ENCODE results near the gene UBTD1.

The UBTD1 gene

GRCh38 chr10:97590082-97590747 is 91.5 kb downstream of the UBTD1 start:
- no peak for DNase-seq

GRCh38 chr10:97590748-97591495 is 92.2 kb downstream of the UBTD1 start:
- no peak for DNase-seq

- no peak for DNase-seq
Measured at GRCh38 chr10:97593421-97593820, 94.7 kb downstream of the UBTD1 start.

- no peak for DNase-seq
Measured at GRCh38 chr10:97596101-97597082, 97.7 kb downstream of the UBTD1 start.

GRCh38 chr10:97597778-97598177 is 99.1 kb downstream of the UBTD1 start:
- no peak for DNase-seq

- DNase-seq, result no peak
Measured at GRCh38 chr10:97598407-97599271, 99.9 kb downstream of the UBTD1 start.

- DNase-seq, result no peak
Measured at GRCh38 chr10:97599272-97599619, 100.5 kb downstream of the UBTD1 start.

- DNase-seq, result no peak
Measured at GRCh38 chr10:97600616-97601015, 101.9 kb downstream of the UBTD1 start.

GRCh38 chr10:97601268-97602215 is 102.8 kb downstream of the UBTD1 start:
- no peak for DNase-seq

GRCh38 chr10:97607095-97607636 is 108.4 kb downstream of the UBTD1 start:
- DNase-seq, result no peak

- no peak for DNase-seq
Measured at GRCh38 chr10:97608991-97609561, 110.4 kb downstream of the UBTD1 start.

GRCh38 chr10:97611473-97611872 is 112.7 kb downstream of the UBTD1 start:
- DNase-seq, result no peak

GRCh38 chr10:97612386-97612785 is 113.7 kb downstream of the UBTD1 start:
- no peak for DNase-seq

GRCh38 chr10:97618285-97618684 is 119.6 kb downstream of the UBTD1 start:
- DNase-seq, result no peak

- DNase-seq, result no peak
Measured at GRCh38 chr10:97618733-97619132, 120.0 kb downstream of the UBTD1 start.
